Measurements from ENCODE around the gene SLC39A8.

Gene SLC39A8

DNA sequence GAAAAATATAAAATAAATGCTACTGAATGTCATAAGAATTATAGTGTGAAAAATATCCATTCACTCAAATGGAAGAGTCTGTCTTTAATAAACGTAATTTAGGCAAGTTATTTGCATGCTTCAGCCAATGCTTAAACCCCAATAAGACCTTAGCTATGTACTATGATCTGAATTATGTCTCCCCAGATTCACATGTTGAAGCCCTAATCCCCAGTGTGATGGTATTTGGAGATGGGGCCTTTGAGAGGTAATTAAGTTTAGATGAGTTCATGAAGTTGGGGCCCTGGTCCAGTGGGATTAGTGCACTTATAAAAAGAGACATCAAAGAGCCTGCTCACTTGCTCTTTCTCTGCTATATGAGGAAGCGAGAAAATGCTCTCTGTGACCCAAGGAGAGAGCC is 28.7 kb downstream of the SLC39A8 start:
- H3K4me3 ChIP-seq (ENCODE audit: low read depth, low read length), result no peak overlapping the region
- TF ChIP-seq, protein P1, sequence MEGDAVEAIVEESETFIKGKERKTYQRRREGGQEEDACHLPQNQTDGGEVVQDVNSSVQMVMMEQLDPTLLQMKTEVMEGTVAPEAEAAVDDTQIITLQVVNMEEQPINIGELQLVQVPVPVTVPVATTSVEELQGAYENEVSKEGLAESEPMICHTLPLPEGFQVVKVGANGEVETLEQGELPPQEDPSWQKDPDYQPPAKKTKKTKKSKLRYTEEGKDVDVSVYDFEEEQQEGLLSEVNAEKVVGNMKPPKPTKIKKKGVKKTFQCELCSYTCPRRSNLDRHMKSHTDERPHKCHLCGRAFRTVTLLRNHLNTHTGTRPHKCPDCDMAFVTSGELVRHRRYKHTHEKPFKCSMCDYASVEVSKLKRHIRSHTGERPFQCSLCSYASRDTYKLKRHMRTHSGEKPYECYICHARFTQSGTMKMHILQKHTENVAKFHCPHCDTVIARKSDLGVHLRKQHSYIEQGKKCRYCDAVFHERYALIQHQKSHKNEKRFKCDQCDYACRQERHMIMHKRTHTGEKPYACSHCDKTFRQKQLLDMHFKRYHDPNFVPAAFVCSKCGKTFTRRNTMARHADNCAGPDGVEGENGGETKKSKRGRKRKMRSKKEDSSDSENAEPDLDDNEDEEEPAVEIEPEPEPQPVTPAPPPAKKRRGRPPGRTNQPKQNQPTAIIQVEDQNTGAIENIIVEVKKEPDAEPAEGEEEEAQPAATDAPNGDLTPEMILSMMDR (IDR thresholded peaks at IDR 0.05; ENCODE audit: borderline replicate concordance, insufficient read depth, low read depth, low read length), result no peak

DNA sequence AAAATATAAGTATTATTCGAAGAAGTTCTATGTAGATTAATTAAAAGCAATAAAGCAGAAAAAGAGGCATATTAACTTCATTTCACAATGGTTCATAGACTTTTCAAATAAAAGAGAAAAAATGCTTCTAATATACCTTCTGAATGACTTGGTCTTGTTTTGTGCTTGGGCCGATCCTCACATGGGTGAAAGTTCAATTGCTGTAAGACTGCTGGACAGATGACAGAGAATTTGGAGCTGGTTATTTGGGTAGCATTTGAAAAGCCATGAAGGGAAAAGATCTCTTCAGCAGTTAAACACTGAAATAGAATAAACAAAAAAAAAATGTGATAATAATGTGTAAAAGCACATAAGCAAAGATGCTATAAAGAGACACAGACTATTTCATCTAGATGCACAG is 29.8 kb downstream of the SLC39A8 start:
- TF ChIP-seq, protein P1 (IDR thresholded peaks at IDR 0.05; ENCODE audit: borderline replicate concordance, insufficient read depth, low read depth, low read length), result no peak
- no peak overlapping the region for H3K4me3 ChIP-seq (ENCODE audit: low read depth, low read length)

DNA sequence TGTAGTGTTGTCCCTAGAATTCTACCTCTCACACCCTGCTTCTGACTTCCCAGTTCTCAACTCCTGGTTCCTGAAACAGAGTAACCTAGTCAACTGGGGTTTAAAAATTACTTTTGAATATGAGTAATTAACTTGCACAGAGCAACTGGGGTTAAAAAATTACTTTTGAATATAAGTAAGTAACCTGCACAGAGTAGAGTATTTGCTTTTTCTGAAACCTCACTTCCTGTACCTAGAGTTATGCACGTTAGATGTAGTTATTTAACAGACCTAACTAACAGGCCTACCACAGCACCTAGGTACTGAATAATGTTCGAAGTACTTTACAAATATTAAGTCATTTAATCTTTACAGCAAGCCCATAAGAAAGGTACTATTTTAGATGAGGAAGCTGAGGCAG is 32.9 kb downstream of the SLC39A8 start:
- H3K4me3 ChIP-seq (ENCODE audit: low read depth, low read length), result no peak overlapping the region

DNA sequence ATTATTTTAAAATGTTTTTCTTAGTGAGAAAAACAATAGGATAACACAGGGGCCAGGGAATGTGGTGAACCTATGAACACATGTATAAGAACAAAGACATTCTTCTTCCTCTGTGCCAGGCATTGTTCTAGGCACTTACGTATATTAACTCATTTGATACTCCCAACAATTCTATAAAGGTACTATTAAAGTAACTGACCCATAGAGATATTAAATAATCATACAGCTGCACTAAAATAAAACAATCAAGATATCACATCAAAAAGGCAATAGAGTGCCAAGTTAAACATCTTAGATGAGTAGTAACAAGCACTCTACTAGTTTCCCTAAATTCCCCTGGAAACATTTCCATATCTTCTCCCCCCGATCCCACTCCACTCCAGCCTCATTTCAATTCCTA is 33.4 kb downstream of the SLC39A8 start:
- TF ChIP-seq, protein P1 (IDR thresholded peaks at IDR 0.05; ENCODE audit: borderline replicate concordance, insufficient read depth, low read depth, low read length), result no peak
- no peak overlapping the region for H3K4me3 ChIP-seq (ENCODE audit: low read depth, low read length)

More for the DNA sequence above, 32.9 kb downstream of the SLC39A8 start:
- TF ChIP-seq, protein P1 (IDR thresholded peaks at IDR 0.05; ENCODE audit: borderline replicate concordance, insufficient read depth, low read depth, low read length), result no peak

DNA sequence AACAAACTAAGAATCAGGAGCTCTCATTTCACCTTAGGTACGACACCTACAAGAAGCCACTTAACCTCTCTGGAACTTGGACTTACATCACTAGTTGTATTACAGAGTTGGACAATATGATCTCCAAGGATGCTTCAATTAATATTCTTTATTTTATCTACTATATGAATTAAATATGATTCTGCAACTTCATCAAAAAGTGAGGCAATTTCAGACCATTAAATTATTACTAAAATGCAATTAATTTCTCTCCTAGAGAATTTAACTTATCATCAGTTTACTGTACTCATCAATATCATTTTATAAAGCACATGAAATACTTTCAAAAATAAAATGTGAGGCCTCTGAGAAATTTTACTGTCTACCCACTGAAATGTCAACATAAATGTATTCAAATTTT is 33.9 kb downstream of the SLC39A8 start:
- no peak overlapping the region for H3K4me3 ChIP-seq (ENCODE audit: low read depth, low read length)
- TF ChIP-seq, protein P1 (IDR thresholded peaks at IDR 0.05; ENCODE audit: borderline replicate concordance, insufficient read depth, low read depth, low read length), result no peak

DNA sequence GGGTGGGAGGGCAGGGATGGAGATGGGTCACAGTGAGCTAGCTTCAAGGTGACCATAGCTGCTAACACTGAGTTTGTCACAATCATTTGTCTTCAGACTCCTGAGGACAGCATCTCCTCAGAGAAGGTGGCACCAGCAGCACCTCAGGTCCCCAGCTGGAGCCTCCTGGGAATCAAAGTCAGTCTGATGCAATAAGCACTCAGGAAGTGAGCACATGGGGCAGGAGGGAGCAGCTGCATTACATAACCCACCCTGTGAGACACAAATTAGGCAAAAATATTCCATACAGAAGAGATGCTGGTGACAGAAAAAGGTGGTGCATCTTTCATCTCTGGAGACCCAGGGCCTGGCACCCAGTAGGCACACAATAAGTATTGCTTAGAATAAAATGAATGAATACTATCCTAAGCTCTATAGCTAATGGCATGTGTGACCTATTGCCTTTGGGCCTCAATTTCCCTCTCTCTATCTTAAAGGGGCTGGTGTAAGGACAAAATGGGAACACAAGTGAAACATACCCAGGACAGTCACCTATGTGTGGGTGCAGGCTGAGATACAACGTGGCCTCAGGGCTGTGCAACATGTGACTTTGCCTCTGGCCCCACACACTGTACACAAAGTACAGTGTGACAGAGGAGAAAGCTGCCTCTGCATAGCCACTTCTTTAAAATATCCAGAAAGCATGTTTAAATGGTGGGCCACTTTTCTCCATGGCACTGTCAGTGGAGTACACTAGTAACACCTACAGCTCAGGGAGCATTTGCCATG is 37.1 kb downstream of the SLC39A8 start:
- TF ChIP-seq, protein P1 (IDR thresholded peaks at IDR 0.05; ENCODE audit: borderline replicate concordance, insufficient read depth, low read depth, low read length), result no peak
- no peak overlapping the region for H3K4me3 ChIP-seq (ENCODE audit: low read depth, low read length)

DNA sequence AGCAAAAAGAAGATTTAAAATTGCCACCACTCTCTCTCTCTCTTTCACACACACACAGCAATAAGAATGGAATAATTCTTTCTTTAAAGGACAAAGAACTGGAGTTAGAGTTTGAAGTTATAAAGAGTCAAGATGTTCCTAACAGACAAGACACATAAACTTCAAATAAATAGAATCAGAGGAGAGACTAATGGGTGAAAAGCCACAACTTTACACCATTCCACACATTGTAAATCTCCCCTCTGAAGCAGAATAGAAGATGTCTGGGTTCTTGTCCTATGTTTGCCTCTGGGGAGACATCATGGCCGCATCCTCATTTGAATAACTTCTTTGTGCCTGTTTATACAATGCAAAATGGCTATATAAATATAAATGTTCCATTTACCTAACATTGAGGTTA is 39.6 kb downstream of the SLC39A8 start:
- TF ChIP-seq, protein P1 (IDR thresholded peaks at IDR 0.05; ENCODE audit: borderline replicate concordance, insufficient read depth, low read depth, low read length), result no peak
- H3K4me3 ChIP-seq (ENCODE audit: low read depth, low read length), result no peak overlapping the region
